GM21576 (cell line): ENCODE results near the gene ITGAV.

Experiments
- ATAC-seq: cut with Tn5 transposase; IDR thresholded peaks from one replicate; pipeline ENCODE4 v1.9.1; 2021; ENCODE audit warnings: mild to moderate bottlenecking, moderate library complexity; ENCODE audit not compliant: unreplicated experiment

Gene ITGAV

DNA sequence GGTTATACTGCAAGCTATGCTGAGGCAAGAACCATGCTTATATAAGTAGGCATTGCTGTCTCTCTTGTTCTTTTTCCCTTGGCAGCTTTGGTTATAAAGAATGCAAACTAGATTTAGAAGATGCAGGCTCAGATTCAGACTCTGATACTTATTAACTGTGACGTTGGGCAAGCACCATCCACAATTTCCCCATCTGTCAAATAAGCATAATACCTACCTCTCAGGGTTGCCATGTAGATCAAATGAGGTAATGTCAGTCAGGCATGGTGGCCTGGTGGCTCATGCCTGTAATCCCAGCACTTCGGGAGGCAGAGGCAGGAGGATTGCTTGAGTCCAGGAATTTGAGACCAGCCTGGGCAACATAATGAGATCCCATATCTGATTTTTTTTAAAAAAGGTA is 21.7 kb downstream of the ITGAV start:
- no peak for ATAC-seq

- no peak for ATAC-seq
Measured at GRCh38 chr2:186612026-186612425, 22.2 kb downstream of the ITGAV start.

- ATAC-seq, result no peak
Measured at GRCh38 chr2:186612555-186613440, 22.9 kb downstream of the ITGAV start.

- no peak for ATAC-seq
Measured at GRCh38 chr2:186614373-186614772, 24.5 kb downstream of the ITGAV start.

DNA sequence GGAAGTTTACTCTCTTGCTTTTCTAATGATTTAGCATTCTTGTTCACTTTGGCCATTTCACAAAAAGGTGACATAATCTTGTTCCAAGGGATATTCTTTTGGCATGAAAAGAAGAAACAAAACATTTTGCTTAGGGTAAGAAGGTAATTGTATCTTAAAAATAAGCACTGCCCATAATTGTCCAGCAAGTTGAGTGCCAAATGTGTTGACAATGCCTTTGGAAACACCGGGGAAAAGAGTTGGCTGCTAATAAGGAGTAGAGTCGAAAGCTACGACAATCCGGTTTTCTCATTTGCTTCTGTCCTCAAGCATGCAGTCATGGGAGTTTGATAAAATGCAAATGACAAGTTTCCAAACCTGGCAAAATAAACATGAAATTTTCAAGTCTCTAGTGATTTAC is 27.3 kb downstream of the ITGAV start:
- no peak for ATAC-seq

DNA sequence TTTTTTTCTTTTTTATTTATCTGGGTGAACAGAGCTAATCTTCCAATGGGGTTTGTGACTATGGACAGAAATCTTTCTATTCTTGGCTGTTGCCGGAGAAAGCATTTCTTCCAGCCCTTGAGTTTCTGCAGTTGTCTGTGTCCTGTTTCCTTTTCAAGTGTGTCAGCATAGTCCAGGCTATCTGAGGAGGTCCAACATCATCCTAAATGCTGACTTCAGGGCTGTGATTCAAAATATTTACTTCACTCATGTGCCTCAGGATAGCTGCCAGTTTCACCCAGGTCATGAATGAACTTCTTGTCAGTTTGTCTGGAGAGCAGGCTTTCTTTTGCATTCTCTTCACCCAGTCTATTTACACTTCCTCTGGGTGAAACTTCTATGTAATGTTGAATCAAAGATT is 27.9 kb downstream of the ITGAV start:
- ATAC-seq, result no peak

GRCh38 chr2:186618696-186619095 is 28.8 kb downstream of the ITGAV start:
- ATAC-seq, result no peak

DNA sequence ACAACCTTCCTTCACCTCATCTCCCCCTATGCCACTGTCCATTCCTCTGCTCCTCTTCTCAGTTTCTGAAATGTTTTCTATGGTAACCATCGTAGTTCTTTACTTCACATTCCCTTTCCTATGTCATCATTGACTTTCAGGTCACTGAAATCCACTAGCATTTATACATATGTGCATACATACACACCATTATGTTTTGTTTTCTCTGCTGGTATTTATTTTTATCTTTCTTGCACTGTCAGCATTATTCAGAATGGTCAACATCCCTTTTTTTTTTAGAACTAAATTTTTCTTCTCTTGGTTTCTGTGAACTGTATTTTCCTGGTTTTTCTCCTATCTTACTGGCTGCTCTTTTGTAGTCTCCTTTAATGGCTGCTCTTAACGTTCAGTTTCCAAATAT is 33.2 kb downstream of the ITGAV start:
- ATAC-seq, result no peak

DNA sequence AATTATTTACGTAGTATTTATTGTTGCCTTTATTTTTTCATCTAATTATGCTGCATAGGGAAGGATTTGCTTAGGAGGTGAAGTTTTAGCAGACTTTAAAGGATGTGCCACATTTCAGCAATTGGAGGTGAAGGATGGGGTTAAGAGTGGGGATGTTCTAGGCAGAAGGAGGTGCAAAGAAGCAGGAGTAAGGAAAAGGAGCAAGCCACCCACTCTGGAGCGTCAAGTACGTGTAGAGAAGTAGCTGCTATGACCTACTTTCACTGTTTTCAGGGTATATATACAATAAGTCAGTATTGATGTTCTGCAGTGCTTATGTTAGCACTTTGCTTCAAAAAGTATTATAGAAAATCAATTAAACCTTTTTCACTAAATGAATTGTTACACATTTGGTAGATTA is 34.4 kb downstream of the ITGAV start:
- ATAC-seq, result no peak

DNA sequence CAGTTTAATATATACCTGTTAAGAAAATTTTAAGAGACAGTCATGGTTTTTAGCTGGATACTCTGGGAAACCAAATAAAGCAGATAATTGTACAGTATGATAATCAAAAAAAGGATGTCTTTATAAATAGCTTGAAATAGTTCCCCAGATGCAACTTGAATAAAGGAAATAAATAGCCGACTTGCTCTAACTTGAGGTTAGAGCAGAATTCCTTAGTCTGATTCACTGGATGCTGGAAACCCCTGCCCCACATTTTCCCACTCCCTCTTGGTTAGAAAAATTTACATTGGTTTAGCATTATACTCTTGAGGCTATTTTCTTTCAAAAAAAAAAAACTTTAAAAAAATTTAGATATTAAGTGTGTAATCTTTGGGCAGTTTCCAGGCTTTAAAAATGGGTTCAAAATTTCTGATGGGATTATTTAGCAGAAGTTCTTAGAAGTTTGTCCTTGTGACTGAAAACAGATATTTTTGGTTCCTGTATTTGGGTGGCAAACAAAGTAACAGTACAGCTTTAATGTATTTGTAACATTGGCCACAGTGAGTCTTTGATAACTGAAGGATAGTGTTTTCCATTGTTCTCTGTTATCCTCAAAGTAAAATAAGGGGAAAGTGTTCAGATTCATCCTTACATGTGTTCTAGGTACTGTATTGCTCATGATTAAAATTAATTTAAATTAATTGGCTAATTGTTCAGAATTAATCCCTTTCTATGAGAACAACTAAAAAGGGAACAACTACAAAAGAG is 39.6 kb downstream of the ITGAV start:
- ATAC-seq, result no peak

DNA sequence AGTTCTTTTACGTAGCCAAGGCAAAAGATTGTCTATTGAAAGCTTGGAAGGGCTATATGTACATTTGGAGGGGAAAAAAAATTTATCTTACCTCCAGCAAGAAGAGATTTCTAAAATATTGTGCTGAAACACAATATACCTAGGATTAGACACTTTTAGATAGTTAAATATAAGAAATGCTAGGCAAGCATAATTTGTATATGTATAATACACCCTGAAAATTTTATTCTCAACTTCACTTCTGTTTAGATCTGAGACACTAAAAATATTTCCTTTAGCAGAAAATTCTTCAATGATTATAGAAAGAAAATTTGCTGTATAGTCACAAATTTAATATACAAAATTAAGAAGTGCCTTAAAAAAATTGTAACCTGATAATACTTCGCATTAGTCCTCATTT is 42.6 kb downstream of the ITGAV start:
- ATAC-seq, result no peak

- no peak for ATAC-seq
Measured at GRCh38 chr2:186634701-186635100, 44.8 kb downstream of the ITGAV start.

GRCh38 chr2:186636800-186637496 is 47.1 kb downstream of the ITGAV start:
- ATAC-seq, result no peak

- ATAC-seq, result no peak
Measured at GRCh38 chr2:186637497-186637800, 47.6 kb downstream of the ITGAV start.

GRCh38 chr2:186639939-186640338 is 50.1 kb downstream of the ITGAV start:
- peak; percentile 59 for ATAC-seq

DNA sequence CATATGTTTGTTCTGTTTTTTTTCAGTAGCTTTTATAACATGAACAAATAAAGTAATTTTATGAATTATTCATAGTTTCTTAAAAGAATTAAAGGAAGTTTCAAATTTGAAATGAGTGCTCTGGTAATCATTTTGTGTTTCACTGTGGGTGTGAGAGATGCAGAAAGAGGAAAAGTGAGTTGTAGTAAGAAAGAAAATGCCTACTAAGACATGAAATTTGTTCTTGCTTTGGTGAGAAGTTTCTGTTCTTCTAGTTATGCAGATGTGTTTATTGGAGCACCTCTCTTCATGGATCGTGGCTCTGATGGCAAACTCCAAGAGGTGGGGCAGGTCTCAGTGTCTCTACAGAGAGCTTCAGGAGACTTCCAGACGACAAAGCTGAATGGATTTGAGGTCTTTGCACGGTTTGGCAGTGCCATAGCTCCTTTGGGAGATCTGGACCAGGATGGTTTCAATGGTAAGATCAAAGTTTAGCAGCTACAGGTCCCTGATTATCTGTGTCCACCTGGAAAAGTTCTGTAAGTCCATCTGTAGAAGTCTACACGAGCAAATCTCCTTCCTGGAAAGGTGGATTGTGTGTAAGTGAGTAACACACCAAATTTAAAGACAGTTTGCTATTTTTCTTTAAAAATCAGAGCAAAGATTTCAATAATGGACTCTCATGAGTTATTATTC is 51.4 kb downstream of the ITGAV start:
- peak; percentile 2 for ATAC-seq

DNA sequence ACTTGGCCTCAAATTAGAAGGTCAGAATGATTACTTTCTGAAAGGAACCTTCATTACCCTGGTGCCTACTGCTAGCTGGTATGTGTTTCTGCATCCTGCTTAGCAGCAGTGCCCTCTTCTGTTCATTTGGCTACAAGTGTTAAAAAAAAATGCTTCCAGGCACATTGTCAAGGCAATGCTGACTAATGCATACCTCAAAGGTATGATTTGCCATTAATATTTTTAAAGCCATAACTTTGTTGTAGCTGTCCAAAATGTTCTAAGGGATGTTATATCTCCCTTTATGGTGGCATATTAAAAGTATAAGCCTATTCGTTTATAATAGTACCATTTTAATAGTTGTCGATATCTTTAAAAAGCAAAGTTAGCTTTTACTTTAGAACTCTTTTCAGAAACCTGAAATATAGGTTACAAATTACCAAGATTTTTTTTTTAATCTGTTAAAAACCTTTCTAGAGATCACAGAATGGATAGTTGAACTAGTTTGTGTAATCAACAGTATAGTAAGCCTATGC is 52.0 kb downstream of the ITGAV start:
- ATAC-seq, result peak; percentile 85

- ATAC-seq, result no peak
Measured at GRCh38 chr2:186644791-186645190, 54.9 kb downstream of the ITGAV start.

DNA sequence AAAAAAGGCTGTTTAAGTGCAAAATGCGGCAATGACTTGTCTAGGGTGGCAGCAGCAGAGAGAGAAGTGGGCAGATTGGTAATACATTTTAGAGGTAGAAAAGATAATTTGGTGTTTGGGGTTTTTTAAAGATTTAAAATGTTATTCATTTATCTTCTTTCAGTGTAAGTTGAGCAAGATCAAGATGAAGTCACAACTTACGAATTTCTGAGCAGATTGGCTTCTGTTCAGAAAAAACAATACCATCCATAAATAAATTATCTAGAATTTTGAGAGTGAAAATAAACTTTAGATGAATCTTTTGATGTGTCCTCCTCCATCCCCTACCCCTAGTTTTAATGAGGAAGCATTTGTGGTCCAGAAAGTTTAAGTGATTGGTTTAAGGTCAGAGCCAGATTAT is 56.1 kb downstream of the ITGAV start:
- no peak for ATAC-seq

DNA sequence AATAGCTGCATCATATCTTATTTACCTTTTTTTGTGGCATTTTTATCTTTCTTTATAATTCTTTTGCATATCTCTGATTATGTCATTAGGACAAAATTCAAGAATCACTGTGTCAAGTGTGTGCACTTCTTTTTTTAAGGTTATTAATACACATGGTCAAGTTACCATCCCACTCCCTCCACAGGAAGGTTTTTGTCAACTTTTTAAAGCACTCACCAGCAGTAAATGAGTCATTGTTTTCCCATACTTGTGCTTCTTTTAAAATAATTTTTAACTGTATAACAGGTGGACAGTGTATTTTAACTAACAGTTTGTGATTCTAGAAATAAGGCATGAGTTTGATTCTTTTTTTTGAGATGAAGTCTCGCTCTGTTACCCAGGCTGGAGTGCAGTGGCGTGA is 58.3 kb downstream of the ITGAV start:
- no peak for ATAC-seq

DNA sequence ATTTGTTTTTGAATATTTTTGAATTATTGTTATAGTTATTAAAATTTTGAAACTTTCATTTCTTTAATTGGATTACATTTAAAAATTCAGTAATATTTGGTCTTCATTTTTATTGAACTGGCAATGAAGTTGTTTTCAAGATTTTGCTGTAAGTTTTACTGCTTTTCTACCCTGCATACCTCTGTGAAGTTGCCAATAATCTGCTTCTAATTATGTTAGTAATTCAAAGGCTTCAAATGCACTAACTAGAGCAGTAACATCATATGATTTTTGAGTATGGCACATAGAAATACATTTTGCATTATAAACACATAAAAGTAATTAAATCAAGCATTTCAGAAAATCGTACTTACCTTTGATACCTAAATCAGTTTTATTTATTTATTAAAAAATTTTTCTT is 63.7 kb downstream of the ITGAV start:
- no peak for ATAC-seq
